ENCODE data around the gene SMARCA4.
"Not testable (repeated sequence)": the region's sequence is repeated elsewhere in the genome, so short reads cannot be mapped to it uniquely, and the experiment has no call there.

SMARCA4 gene

DNA sequence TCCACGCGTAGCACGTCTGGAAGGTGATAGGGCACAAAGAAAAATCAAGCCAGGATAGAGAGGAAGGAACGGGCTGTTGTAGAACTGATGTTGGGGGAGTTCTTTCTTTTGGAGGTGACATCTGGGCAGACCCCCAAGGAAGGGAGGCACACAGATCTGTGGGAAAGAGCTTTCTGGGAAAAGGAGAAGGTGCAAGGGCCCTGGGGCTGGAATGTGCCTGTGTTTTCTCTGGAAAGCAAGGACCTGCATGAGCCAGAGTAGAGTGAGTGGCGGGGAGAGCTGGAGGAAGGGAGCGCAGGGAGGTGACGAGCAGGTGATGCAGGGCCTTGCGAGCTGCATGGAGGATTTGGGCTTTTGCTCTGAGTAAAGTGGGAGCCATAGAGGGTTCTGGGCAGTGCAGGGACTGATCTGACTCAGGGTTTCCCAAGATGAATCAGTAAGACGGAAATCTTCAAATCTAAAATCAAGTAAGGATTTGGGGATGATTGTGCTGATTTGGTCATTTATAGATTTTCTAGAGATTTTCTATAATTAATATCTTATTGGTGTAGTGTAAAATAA, 30.8 kb downstream of the SMARCA4 start:
- Histone ChIP-seq H4K20me1 (ENCODE audit: insufficient read depth, low read length, poor library complexity, severe bottlenecking) (peaks cover 7% of the 10 kb centered on the region), H3K9me2 (replicated peaks; ENCODE audit: low read depth, low read length) (no peaks in the 10 kb centered on the region), H3K4me2 (ENCODE audit: low read depth, low read length, poor library complexity, severe bottlenecking) (no peak overlapping the region), H3K4me1 (ENCODE audit: insufficient read depth, low read length, poor library complexity, severe bottlenecking) (no peaks in the 10 kb centered on the region), H3F3A (ENCODE audit: low read depth) (no peaks in the 10 kb centered on the region), H2AFZ (ENCODE audit: low read length) (no peak overlapping the region), H3K27me3 (ENCODE audit: insufficient read depth, low read length, poor library complexity, severe bottlenecking) (no peaks in the 10 kb centered on the region), H3K9ac (ENCODE audit: low read depth, low read length, poor library complexity, severe bottlenecking) (no peak overlapping the region), H3K36me3 (ENCODE audit: insufficient read depth, low read length) (peaks cover 80% of the 10 kb centered on the region; the same call in 1 of the 2 replicates), H3K79me2 (ENCODE audit: insufficient read depth, low read length) (no peaks in the 10 kb centered on the region), H3K4me3 (ENCODE audit: low read length, poor library complexity, severe bottlenecking) (no peak overlapping the region), H3K9me3 (ENCODE audit: insufficient read depth, low read depth, low read length) (no peaks in the 10 kb centered on the region)
- no peak for TF ChIP-seq EZH2phosphoT487 (IDR thresholded peaks at IDR 0.05; ENCODE audit: borderline replicate concordance)
- TF ChIP-seq, protein P1, sequence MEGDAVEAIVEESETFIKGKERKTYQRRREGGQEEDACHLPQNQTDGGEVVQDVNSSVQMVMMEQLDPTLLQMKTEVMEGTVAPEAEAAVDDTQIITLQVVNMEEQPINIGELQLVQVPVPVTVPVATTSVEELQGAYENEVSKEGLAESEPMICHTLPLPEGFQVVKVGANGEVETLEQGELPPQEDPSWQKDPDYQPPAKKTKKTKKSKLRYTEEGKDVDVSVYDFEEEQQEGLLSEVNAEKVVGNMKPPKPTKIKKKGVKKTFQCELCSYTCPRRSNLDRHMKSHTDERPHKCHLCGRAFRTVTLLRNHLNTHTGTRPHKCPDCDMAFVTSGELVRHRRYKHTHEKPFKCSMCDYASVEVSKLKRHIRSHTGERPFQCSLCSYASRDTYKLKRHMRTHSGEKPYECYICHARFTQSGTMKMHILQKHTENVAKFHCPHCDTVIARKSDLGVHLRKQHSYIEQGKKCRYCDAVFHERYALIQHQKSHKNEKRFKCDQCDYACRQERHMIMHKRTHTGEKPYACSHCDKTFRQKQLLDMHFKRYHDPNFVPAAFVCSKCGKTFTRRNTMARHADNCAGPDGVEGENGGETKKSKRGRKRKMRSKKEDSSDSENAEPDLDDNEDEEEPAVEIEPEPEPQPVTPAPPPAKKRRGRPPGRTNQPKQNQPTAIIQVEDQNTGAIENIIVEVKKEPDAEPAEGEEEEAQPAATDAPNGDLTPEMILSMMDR (conservative IDR thresholded peaks at IDR 0.05; ENCODE audit: low read length): no peak

DNA sequence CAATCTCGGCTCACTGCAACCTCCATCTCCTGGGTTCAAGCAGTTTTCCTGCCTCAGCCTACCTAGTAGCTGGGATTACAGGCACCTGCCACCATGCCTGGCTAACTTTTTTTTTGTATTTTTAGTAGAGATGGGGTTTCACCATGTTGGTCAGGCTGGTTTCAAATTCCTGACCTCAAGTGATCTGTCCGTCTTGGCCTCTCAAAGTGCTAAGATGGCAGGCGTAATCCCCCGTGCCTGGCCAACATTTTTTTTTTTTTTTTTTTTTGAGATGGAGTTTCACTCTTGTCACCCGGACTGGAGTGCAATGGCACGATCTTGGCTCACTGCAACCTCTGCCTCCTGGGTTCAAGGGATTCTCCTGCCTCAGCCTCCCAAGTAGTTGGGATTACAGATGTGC, 31.3 kb downstream of the SMARCA4 start:
- H3F3A ChIP-seq (ENCODE audit: low read depth); H3K4me2 ChIP-seq (ENCODE audit: low read depth, low read length, poor library complexity, severe bottlenecking); H4K20me1 ChIP-seq (ENCODE audit: insufficient read depth, low read length, poor library complexity, severe bottlenecking); H3K27me3 ChIP-seq (ENCODE audit: insufficient read depth, low read length, poor library complexity, severe bottlenecking); H3K9ac ChIP-seq (ENCODE audit: low read depth, low read length, poor library complexity, severe bottlenecking); H3K9me2 ChIP-seq (replicated peaks; ENCODE audit: low read depth, low read length); H2AFZ ChIP-seq (ENCODE audit: low read length); H3K4me3 ChIP-seq (ENCODE audit: low read length, poor library complexity, severe bottlenecking); H3K9me3 ChIP-seq (ENCODE audit: insufficient read depth, low read depth, low read length); H3K79me2 ChIP-seq (ENCODE audit: insufficient read depth, low read length); H3K4me1 ChIP-seq (ENCODE audit: insufficient read depth, low read length, poor library complexity, severe bottlenecking): not testable (repeated sequence)
- H3K36me3 ChIP-seq (ENCODE audit: insufficient read depth, low read length): peaks cover 77% of the 10 kb centered on the region; the same call in 1 of the 2 replicates

GRCh38 chr19:10995926-10996600, 35.2 kb downstream of the SMARCA4 start:
- no peaks in the 10 kb centered on the region for H4K20me1 ChIP-seq (ENCODE audit: insufficient read depth, low read length, poor library complexity, severe bottlenecking)
- H3K4me3 ChIP-seq (ENCODE audit: low read length, poor library complexity, severe bottlenecking): no peak overlapping the region
- no peaks in the 10 kb centered on the region for H3F3A ChIP-seq (ENCODE audit: low read depth)
- H3K36me3 ChIP-seq (ENCODE audit: insufficient read depth, low read length): peaks cover 76% of the 10 kb centered on the region; the same call in 1 of the 2 replicates
- H3K4me2 ChIP-seq (ENCODE audit: low read depth, low read length, poor library complexity, severe bottlenecking): no peak overlapping the region
- H2AFZ ChIP-seq (ENCODE audit: low read length): no peak overlapping the region
- no peaks in the 10 kb centered on the region for H3K27me3 ChIP-seq (ENCODE audit: insufficient read depth, low read length, poor library complexity, severe bottlenecking)
- H3K9ac ChIP-seq (ENCODE audit: low read depth, low read length, poor library complexity, severe bottlenecking): no peak overlapping the region
- TF ChIP-seq, protein P1 (conservative IDR thresholded peaks at IDR 0.05; ENCODE audit: low read length): no peak
- no peaks in the 10 kb centered on the region for H3K9me3 ChIP-seq (ENCODE audit: insufficient read depth, low read depth, low read length)
- no peaks in the 10 kb centered on the region for H3K4me1 ChIP-seq (ENCODE audit: insufficient read depth, low read length, poor library complexity, severe bottlenecking)
- H3K9me2 ChIP-seq (replicated peaks; ENCODE audit: low read depth, low read length): no peaks in the 10 kb centered on the region
- H3K79me2 ChIP-seq (ENCODE audit: insufficient read depth, low read length): no peaks in the 10 kb centered on the region

GRCh38 chr19:10998045-10998533, 37.3 kb downstream of the SMARCA4 start:
- no peak overlapping the region for H3K4me3 ChIP-seq (ENCODE audit: low read length, poor library complexity, severe bottlenecking)
- no peaks in the 10 kb centered on the region for H3F3A ChIP-seq (ENCODE audit: low read depth)
- no peaks in the 10 kb centered on the region for H4K20me1 ChIP-seq (ENCODE audit: insufficient read depth, low read length, poor library complexity, severe bottlenecking)
- H3K4me2 ChIP-seq (ENCODE audit: low read depth, low read length, poor library complexity, severe bottlenecking): no peak overlapping the region
- no peak overlapping the region for H3K9ac ChIP-seq (ENCODE audit: low read depth, low read length, poor library complexity, severe bottlenecking)
- H3K9me3 ChIP-seq (ENCODE audit: insufficient read depth, low read depth, low read length): no peaks in the 10 kb centered on the region
- no peaks in the 10 kb centered on the region for H3K9me2 ChIP-seq (replicated peaks; ENCODE audit: low read depth, low read length)
- H3K36me3 ChIP-seq (ENCODE audit: insufficient read depth, low read length): peaks cover 81% of the 10 kb centered on the region; the same call in 1 of the 2 replicates
- no peak overlapping the region for H2AFZ ChIP-seq (ENCODE audit: low read length)
- H3K27me3 ChIP-seq (ENCODE audit: insufficient read depth, low read length, poor library complexity, severe bottlenecking): no peaks in the 10 kb centered on the region
- no peaks in the 10 kb centered on the region for H3K4me1 ChIP-seq (ENCODE audit: insufficient read depth, low read length, poor library complexity, severe bottlenecking)
- H3K79me2 ChIP-seq (ENCODE audit: insufficient read depth, low read length): no peaks in the 10 kb centered on the region
- TF ChIP-seq, protein P1 (conservative IDR thresholded peaks at IDR 0.05; ENCODE audit: low read length): no peak
- no peak for TF ChIP-seq EZH2phosphoT487 (IDR thresholded peaks at IDR 0.05; ENCODE audit: borderline replicate concordance)

Data from Loucy (cell line).